Retinal pigment epithelial cell (primary cell): ENCODE data around the gene UBE2I.

Experiments
- DNase-seq: peaks from one replicate; pipeline ENCODE4 v3.0.0-alpha.2; 2010; ENCODE audit warnings: low read depth
- H3K4me3 ChIP-seq: 2 replicates; pipeline ENCODE4 v1.5.1; 2011; ENCODE audit warnings: mild to moderate bottlenecking, low read length, control low read depth, moderate library complexity
- CTCF ChIP-seq: conservative IDR thresholded peaks from 2 replicates; pipeline ENCODE4 v1.5.1; 2011; ENCODE audit warnings: low read depth, low read length, control low read depth, inconsistent platforms

Gene UBE2I

GRCh38 chr16:1311212-1311737, 1.8 kb downstream of the UBE2I start:
- TF ChIP-seq CTCF: no peak
- DNase-seq: no peak
- H3K4me3 ChIP-seq: peak overlapping the region; percentile 90

- peak overlapping the region; percentile 90 for H3K4me3 ChIP-seq
- TF ChIP-seq CTCF: no peak
- DNase-seq: no peak
These were observed 2.5 kb downstream of the UBE2I start for GRCh38 chr16:1311738-1312466.

GRCh38 chr16:1312467-1312816, 3.0 kb downstream of the UBE2I start:
- H3K4me3 ChIP-seq: no peak overlapping the region
- no peak for DNase-seq
- TF ChIP-seq CTCF: no peak

- no peak for DNase-seq
- TF ChIP-seq CTCF: no peak
- no peak overlapping the region for H3K4me3 ChIP-seq
These were observed 3.5 kb downstream of the UBE2I start for GRCh38 chr16:1312903-1313302.

GRCh38 chr16:1313721-1314369, 4.4 kb downstream of the UBE2I start:
- no peak for DNase-seq
- TF ChIP-seq CTCF: no peak
- no peak overlapping the region for H3K4me3 ChIP-seq

GRCh38 chr16:1314399-1315068, 5.1 kb downstream of the UBE2I start:
- no peak for DNase-seq
- H3K4me3 ChIP-seq: no peak overlapping the region
- TF ChIP-seq CTCF: no peak
